HUDEP-2 (cell line): Measurements from ENCODE around the gene SLC38A4.

Experiments used
- DNase-seq, 76 experiments: peaks; one replicate each; lab custom pipeline; 2025; ENCODE audit not compliant: unreplicated experiment in 76 of 76; lab: John Stamatoyannopoulos, UW

SLC38A4 gene

DNA sequence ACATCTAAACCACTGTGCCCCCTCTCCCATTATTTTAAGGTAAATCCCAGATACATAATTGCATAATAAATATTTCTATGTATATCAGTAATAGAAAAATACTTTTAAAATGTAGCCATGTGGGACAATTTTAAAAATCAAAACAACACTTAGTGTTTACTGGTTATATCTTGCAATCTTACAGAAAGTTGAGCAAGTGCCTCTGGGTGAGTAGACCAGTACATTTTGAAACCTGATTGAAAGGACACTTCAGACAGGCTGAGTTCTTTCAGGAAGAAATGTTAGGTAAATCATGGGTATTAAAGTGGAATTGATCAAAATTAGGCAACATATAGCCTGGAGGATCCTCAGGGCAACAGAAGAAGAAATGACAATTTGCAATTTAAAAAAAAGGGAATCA lies 7.2 kb downstream of the SLC38A4 start:
- no peak for DNase-seq

DNA sequence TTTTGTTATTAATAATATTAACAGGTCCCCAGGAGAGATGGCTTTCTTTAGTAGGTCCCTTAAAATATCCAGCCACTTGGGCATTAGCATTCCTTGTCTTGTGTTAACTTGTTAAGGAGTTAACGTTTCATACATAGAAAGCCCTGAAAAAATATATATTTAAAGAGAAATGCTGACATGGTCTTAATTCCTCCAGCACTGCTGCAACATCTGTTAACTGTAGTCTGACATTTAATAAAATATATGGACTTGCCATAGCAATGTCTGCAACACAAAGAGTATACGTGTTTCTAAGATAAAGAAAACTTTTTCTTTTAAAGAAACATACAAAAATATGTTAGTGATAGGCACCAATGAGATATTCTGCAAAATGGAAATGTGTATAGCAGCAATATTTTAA lies 10.0 kb downstream of the SLC38A4 start:
- no peak for DNase-seq

DNA sequence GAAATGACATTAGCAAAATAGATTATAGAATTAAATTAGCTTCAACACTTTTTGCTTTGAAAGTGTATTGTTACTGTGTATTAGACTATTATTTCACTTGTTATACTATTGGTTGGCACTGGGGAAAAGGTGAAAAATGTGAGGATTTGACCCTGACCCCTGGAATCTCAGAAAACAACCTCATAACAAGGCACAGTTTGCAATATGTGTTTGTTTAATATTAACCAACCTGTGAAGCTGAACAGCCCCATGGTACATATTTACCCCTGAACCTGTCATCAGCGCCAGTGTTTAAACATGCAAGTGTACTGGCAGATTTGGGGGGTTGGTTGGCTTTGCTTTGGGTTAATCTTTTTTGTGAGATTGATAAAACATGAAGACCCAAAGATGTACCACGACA lies 11.7 kb downstream of the SLC38A4 start:
- DNase-seq, result no peak

DNA sequence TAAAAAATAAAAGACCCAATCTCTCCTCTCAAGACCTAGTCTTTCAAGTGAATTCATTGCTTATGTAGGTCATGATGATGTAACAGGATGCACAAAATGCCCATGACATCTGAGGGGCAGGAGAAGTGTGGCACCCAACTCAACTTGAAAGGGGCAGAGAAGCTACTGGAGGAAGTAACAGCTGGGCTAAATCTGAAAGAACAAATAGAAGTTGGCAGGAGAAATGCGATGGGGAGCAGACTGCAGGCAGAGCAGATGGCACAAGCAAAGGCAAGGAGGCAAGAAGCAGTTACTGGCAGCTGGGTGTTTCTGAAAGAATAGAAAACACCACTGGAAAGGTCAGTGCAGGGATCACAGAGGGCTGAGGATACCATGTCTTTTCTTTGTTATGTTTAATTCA lies 14.6 kb downstream of the SLC38A4 start:
- no peak for DNase-seq

DNA sequence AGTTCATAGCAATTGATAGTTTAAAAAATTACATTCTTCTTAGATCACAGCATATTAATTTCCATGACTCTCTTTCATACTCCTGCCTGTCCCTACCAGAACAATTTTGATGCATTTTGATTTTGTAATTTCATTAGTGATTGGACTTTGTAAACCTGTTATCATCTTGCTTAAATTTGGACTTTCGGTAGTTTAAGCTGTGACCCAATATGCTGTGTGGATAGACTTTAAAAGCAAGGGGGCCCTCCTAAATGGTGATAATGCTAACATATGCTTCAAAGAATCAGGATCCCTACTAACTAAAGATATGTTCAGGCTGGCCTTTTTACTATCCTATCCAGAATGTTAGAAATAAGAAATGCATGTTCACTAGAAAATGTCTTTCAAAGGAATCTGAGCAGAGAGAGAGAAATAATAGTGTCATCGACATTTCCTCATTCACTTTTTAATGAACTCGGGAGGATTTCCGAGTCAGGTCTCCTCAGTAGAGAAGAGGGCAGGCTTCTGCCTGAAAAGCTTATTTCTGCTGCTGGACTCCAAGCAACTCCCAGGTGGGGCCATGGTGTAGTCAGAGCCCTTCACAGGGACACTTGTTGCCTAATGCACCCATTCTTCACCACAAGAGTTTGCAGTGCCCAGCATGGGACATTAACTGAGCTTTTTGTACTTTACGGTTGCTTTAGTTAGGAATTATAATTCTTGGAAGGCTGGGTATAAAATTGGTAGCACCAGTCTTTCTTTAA lies 16.7 kb downstream of the SLC38A4 start:
- DNase-seq, result no peak

DNA sequence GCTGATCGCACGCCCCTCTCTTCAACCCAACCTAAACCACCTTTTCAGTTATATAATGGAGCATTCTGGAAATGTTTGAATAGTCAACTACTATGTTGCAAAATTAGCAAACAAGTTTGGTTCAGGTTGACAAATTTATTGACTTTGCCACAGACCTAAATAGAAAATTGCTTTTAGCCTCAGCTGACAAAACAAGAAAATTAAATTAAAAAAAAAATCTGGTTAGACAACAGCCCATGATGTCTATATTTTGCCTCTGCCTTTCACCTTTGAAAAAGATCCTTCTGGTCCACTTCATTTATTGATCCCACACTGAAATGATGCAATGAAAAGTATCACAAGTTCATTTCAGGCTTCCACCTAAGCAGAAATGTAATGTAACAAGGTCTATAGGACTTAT lies 17.5 kb downstream of the SLC38A4 start:
- DNase-seq, result no peak

DNA sequence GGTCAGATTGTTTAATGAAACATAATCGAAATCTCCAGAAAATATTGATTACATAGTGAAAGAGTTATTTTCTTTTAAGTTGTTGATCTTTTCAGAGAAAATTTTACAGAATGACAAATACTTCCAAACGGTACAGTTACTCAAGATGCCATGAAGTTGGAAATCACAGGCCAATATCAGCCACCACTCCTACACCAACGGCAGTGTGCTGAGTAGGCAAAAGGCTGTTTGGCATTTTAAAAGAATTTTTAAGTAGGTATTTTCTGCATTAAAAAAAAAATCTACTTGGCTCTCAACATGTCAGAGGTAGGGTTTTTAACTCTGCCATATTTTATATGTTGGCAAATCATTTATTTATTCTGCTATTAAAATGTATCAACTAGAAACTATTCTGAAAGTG lies 21.7 kb downstream of the SLC38A4 start:
- no peak for DNase-seq

DNA sequence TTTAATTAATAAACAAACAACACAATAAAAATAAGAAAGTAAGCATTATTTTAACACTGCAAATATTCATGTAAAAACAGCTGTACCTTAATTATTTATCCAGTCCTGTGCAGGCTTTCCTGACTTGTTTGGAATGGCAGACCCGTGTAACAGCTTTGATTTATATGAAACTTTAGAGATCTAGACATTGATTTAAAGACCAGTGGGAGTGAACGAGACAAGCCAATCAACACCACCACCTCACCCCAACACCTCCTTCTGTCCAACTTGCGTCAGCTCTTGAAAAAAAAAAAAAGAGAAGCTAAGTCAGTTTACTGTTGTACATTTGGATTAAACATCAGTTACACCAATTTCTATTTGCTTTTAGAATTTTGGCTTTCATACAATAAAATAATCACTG lies 22.3 kb downstream of the SLC38A4 start:
- no peak for DNase-seq

DNA sequence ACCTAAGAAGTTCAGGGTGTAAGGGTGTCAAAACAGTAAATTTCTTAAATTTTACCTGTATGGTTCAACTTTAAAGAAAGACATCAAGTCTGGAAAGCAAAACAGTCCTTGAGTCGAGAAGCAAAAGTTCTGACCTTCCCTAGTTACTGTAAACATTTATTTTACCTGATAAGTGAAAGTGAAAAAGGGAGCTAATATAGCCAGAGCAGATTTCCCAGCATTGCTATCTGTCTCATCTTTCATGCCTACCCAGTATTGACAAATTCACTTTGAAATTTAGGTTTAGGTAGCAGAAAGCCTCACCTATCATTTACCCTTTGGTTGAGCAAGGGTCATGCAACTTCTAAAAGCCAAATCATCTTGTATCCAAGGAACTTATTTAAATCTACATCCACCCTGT lies 24.5 kb downstream of the SLC38A4 start:
- DNase-seq, result no peak

DNA sequence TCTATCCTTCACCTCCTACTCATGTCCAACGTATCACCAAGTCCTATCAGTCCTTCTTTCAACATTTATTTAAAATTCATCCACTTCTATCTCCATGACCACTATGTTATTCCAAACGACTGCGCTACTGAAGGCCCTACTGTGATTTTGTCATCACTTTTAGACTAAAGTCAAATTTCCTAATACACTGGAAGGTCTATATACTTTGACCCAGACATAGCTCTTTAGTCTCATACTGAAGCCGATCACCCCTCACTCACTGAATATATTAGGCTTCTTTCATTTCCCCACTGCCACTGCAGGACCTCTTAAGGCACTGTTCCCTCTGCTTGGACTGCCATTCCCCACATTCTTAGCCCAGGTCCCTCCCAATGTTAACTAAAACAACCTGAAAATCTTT lies 25.6 kb downstream of the SLC38A4 start:
- DNase-seq, result no peak

DNA sequence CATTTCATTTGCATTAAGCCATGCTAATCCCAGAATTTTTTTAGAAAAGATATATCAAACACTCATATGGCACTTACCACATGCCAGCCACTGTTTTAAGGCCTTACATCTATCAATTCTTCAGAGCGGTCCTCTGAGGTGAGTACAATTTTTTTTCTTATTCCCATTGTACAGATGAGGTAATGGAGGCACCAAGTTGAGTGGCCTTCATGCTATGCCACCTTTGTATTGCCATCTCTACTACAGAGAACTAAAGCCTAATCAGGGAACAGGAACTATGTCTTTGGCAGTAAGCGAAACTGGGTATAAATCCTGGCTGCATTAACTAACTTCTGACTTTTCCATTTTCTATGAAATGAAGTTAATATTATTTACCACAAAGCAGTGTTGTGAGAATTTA lies 27.1 kb downstream of the SLC38A4 start:
- no peak for DNase-seq

DNA sequence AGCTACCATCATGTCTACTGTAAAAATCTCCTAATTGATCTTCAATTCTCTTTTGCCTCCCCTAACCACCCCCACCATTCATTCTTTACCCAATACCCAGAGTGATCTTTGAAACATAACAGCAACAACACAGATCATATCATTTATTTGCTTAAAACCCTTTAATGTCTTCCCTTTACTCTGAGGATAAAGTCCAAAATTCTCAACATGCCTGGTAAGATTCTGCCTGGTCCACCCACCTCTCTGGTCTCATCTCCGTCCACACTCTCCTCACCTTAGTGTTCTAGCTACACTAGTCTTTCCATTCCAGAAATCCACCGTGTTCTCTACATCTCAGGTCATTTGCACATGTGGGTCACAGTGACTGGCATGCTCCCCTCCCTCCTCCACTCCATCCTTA lies 27.7 kb downstream of the SLC38A4 start:
- no peak for DNase-seq

DNA sequence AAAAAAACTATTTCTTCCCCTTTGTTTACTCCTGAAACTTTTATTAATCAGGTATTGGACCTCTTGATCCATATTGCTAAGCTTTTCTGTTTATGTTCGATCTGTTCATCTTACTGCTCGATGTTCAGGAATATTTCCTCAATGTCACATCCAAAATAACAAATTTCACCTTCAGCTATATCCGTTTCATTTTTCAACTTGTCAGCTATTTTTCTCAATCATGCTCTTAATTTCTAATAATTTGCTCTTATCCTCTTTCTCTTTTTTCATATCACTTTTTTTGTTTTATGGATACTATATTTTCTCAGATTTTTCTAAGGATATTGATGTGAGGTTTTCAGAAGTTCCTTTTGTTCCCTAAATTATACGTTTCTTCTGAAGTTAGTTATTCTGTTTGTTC lies 29.8 kb downstream of the SLC38A4 start:
- DNase-seq, result no peak

DNA sequence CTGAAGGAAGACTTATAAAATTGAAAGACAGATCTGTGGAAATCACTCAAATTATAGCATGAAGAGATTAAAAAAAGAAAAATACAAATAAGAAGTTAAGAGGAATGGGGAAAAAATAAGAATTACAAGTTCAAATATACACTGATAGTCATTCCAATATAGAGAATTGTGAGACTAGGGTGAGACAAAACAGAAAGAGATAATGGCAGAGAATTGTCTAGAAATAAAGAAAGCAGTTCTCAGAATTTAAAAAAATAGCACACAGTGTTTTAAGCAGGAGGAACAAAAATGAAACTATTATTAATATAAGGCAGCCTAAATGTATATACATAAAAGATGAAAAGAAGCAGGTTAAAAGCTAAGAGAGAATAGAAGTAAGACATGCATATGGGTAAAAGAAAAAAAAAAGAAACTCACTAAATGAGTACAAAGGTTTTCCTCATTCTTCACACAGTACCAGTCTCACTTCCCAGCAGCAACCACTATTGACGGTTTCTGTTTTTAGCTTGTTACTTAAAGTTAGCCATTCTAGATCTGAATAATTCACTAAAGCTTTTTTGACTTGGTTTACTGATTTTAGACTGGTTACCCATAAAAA lies 31.1 kb downstream of the SLC38A4 start:
- no peak for DNase-seq

DNA sequence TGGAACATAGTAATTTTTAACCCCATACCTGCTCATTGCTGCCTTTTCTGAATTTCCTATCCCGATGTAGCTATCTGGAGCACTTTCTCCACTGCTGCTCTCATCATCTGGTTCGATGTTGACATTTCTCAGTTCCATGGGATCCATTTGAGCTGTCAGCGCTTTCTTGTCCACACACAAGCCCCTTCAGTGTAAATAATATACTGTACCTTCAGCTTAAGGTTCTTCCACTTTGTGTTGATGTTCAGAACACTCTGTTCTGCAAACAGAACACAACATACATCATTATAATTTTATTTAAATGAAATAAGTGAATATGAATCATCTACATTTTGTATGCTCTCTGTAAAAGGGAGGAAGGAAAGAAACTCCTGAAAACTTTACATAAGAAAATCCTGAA lies 32.9 kb downstream of the SLC38A4 start:
- no peak for DNase-seq

DNA sequence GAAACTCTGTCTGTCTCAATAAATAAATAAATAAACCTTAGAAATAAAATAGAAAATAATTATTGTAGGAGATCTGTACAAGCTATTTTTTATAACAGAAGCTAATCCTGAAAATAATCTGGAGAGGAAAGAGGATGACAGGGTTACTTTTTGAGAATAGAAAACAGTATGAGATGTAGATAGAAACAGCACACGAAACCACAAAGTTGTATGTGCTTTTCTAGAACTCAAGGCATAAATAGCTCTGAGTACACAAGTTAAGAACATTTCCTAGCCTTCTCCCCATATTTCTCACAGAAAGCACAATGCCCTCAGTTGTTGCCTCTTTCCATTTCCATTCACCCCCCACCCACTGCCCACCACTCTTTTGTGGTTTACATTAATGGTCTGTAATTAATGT lies 35.7 kb downstream of the SLC38A4 start:
- DNase-seq, result no peak

DNA sequence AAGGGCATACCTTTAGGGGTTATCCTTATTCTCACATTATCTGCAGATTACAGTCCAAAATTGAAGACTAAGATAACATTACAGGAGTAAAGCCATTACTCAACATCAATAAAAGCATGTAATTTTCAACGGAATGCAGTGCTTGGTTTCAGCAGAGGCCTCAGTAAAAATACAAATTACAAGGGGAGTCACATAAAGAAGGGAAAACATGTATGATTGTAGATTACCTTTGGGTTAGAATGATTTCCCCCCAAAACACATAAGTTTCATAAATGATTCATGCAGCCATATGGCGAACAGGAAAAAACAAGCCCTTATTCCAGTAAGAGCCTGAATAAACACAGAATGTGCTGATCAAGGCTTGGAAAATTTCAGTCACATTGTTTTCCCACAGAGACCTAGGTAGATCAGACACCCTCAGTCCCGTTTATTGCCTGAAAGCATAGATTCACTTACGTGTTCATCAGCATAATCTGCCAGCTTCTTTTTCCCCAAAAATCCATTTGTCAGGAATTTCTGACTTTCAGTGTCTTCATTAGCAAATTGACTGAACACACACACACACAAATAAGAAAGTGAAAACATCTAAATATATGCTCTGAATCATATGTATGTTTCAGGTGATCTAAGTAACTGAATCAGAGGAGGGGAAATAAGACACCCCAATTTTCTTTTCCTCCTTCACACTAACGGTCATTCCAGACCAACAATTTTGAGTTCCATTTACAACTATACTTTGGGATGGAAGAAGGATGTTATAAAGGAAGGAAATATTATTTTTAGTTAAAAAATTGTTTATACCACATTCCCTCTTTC lies 37.5 kb downstream of the SLC38A4 start:
- no peak for DNase-seq

DNA sequence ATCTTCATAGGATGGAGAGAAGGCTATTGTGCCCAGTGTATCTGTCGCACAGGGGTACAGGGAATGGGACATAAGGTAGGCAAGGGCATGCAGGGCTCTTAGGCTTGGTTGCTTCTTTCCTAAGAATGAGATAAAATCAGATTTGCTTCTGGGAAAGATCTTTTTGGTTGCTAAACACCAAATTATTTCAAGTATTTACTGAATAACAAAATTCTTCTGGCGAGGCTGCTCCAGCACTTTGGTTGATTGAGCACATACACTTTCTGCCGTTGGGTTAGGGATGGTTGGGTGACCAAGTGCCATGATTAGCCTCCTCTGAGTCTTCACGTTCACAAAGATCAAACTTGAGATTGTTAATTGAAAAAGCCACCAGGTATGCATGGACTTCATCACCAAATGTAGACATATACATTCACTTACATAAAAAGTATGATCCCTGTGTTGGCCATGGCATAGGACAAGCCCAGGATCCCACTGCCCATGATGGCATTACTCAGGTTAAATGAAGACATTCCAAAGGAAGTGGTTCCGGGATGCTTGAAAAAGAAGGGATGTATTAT lies 38.2 kb downstream of the SLC38A4 start:
- no peak for DNase-seq

DNA sequence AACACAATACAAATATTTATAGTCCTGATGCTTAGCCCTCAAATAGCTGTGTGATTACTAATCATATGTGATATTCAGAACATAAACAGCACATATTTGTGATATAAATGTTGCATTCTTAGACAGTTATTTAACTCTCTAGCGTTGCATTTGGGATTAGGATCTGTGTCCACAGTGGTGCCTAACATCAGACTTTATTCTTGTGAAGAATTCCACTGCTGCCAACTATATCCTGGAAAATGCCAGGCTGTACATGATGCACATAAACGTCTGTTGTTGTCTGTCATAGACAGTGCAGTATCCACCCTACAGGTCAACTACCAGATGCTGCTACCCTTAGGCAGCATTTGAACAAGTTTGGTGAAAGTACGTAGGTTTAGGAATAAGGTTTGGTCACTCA lies 39.0 kb downstream of the SLC38A4 start:
- DNase-seq, result no peak

DNA sequence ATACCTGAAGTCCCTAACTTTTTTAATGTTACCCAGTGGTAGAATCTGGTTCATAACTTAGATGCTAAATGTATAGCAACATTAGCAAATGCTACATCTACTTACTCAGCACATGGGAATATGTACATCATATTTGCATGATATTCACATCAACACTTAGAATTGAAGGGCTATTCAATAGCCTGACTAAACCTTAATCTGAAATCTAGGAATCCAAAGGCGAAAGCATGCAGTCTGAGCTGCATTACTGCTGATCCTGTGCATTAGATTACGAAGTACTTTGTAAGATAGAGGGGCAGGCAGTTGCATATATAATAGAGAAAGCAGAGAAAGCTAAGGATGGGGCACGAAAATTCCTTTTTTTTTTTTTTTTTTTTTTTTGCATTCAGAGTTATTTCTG lies 40.4 kb downstream of the SLC38A4 start:
- DNase-seq, result no peak

DNA sequence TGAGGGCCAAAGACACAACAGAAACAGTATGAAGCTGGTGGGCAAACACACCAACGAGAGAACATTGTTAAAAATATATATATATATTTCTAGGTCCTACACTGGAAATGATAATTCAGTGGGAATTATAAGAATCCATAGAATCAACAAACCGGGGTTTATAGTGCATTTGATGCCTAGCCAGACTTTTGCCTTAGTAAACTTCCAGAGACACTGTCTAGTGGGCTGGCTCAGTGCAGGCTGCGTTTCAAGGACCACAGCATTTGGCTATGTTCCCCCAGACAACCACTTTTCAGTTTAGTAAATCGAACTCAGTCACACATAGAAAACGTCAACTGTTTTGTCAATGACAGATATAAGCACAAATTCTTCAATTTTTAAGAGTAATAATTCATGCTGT lies 41.9 kb downstream of the SLC38A4 start:
- DNase-seq, result no peak

DNA sequence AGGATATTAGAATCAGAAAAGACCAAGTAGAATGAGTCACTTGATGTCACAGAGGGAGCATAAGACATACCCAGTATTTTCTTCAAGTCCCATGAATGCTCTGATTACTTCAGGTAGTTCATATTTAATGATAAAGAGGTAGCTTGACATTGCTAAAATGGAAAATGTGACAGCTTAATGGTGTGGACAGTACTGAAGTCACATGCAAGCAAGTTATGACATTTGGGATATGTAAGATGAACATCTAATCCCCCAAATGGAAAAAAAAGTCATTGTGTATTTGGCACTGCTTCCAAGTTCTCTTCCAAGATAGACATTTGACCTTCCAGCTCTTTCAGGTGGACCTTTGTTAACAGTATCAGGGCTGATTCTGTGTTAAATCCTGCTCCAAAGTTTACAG lies 45.9 kb downstream of the SLC38A4 start:
- DNase-seq, result no peak
